Neural cell (in vitro differentiated cells): ENCODE data around the gene ARHGAP30. TPM values are rescaled to one million over a fixed set of nuclear protein-coding genes. Genes with fewer than 3 reads are reported as not detected.

Experiments used
- H2AFZ ChIP-seq: fragments of 200-600, 300-800 bp; sonication (generic), shearing (Covaris generic); 2 replicates; pipeline ENCODE4 v1.6.0; 2014; ENCODE audit warnings: low read depth, mild to moderate bottlenecking, antibody characterized with exemption, low read length, moderate library complexity
- H3F3A ChIP-seq: fragments of 200-600 bp; shearing (Covaris generic); 2 replicates; pipeline ENCODE4 v1.6.1; 2016; ENCODE audit warnings: mild to moderate bottlenecking, moderate library complexity, mixed read lengths, antibody characterized with exemption, low read length; ENCODE audit not compliant: insufficient read depth, poor library complexity, severe bottlenecking
- H3K27ac ChIP-seq: fragments of 200-600, 300-800 bp; sonication (generic), shearing (Covaris generic); 2 replicates; pipeline ENCODE4 v1.5.1; 2014; ENCODE audit warnings: mild to moderate bottlenecking, low read length, moderate library complexity
- H3K27me3 ChIP-seq: fragments of 300-800, 200-600 bp; sonication (generic), shearing (Covaris generic); 2 replicates; pipeline ENCODE4 v1.6.0; 2014; ENCODE audit warnings: mild to moderate bottlenecking, low read depth, low read length, moderate library complexity; ENCODE audit not compliant: insufficient read depth
- H3K36me3 ChIP-seq: fragments of 300-800, 200-600 bp; sonication (generic), shearing (Covaris generic); 2 replicates; pipeline ENCODE4 v1.5.1; 2014; ENCODE audit warnings: mild to moderate bottlenecking, antibody characterized with exemption, low read length, moderate library complexity; ENCODE audit not compliant: insufficient read depth
- H3K4me2 ChIP-seq: fragments of 300-800, 200-600 bp; sonication (generic), shearing (Covaris generic); 2 replicates; pipeline ENCODE4 v1.6.0; 2014; ENCODE audit warnings: mild to moderate bottlenecking, low read length
- H3K4me3 ChIP-seq: fragments of 300-800, 200-600 bp; sonication (generic), shearing (Covaris generic); 2 replicates; pipeline ENCODE4 v1.5.1; 2014; ENCODE audit warnings: mild to moderate bottlenecking, low read length, moderate library complexity
- H3K79me2 ChIP-seq: fragments of 200-600 bp; shearing (Covaris generic); replicated peaks from 2 replicates; pipeline ENCODE4 v1.6.0; 2014; ENCODE audit warnings: mild to moderate bottlenecking, low read length, moderate library complexity; ENCODE audit not compliant: insufficient read depth
- H3K9ac ChIP-seq: fragments of 300-800, 200-600 bp; sonication (generic), shearing (Covaris generic); 2 replicates; pipeline ENCODE4 v1.6.1; 2016; ENCODE audit warnings: mild to moderate bottlenecking, low read length, mixed read lengths
- H3K9me2 ChIP-seq: fragments of 200-600 bp; shearing (Covaris generic); 2 replicates; pipeline ENCODE4 v1.6.1; 2016; ENCODE audit warnings: mild to moderate bottlenecking, low read length, mixed read lengths; ENCODE audit not compliant: insufficient read depth
- H3K9me3 ChIP-seq: fragments of 200-600, 300-800 bp; sonication (generic), shearing (Covaris generic); 2 replicates; pipeline ENCODE4 v1.6.1; 2016; ENCODE audit warnings: mild to moderate bottlenecking, mixed run types, low read length, moderate library complexity, mixed read lengths
- H4K20me1 ChIP-seq: fragments of 200-600 bp; shearing (Covaris generic); 2 replicates; pipeline ENCODE4 v1.6.1; 2016; ENCODE audit warnings: mild to moderate bottlenecking, mixed run types; ENCODE audit not compliant: insufficient read depth
- CTCF ChIP-seq: fragments of 450-650 bp; IDR thresholded peaks from 2 replicates; pipeline ENCODE4 v1.5.1; 2014; ENCODE audit warnings: antibody characterized with exemption, mild to moderate bottlenecking, moderate library complexity; ENCODE audit not compliant: poor library complexity, severe bottlenecking
- EP300 ChIP-seq: fragments of 450-650 bp; conservative IDR thresholded peaks from 2 replicates; pipeline ENCODE4 v1.6.1; 2014; ENCODE audit warnings: antibody characterized with exemption, mild to moderate bottlenecking, moderate library complexity; ENCODE audit not compliant: poor library complexity, severe bottlenecking
- EZH2 ChIP-seq: fragments of 200-600, 300-800 bp; shearing (Covaris generic), sonication (generic); IDR thresholded peaks from 2 replicates; pipeline ENCODE4 v1.6.1; 2014; ENCODE audit warnings: antibody characterized with exemption, low read length, borderline replicate concordance, mild to moderate bottlenecking; ENCODE audit not compliant: insufficient read depth, poor library complexity, severe bottlenecking
- MXI1 ChIP-seq: fragments of 450-650 bp; conservative IDR thresholded peaks from 2 replicates; pipeline ENCODE4 v1.6.1; 2014; ENCODE audit warnings: antibody characterized with exemption, mild to moderate bottlenecking; ENCODE audit not compliant: poor library complexity, severe bottlenecking
- POLR2AphosphoS5 ChIP-seq: IDR thresholded peaks from 2 replicates; pipeline ENCODE4 v1.6.1; 2012
- RAD21 ChIP-seq: fragments of 450-650 bp; conservative IDR thresholded peaks from 2 replicates; pipeline ENCODE4 v1.6.1; 2014; ENCODE audit warnings: antibody characterized with exemption, mild to moderate bottlenecking, moderate library complexity
- REST ChIP-seq: IDR thresholded peaks from 2 replicates; pipeline ENCODE4 v1.6.1; 2012; ENCODE audit warnings: borderline replicate concordance
- SMC3 ChIP-seq: fragments of 450-650 bp; conservative IDR thresholded peaks from 2 replicates; pipeline ENCODE4 v1.6.1; 2014; ENCODE audit warnings: antibody characterized with exemption, mild to moderate bottlenecking, moderate library complexity; ENCODE audit not compliant: poor library complexity
- TAF1 ChIP-seq: IDR thresholded peaks from 2 replicates; pipeline ENCODE4 v1.6.1; 2012; ENCODE audit warnings: low read depth
- polyA plus RNA-seq: library from polyadenylated mRNA; depleted of rRNA; stranded (reverse); fragments of >200 nt; gene quantifications from 2 replicates; pipeline ENCODE4 v1.2.3, GENCODE V29; 2014

ARHGAP30 gene
- polyA plus RNA-seq, 1 donor from 2014 or later = not detected

- Histone ChIP-seq H2AFZ (no peak overlapping the region), H3K79me2 (no peaks in the 10 kb centered on the region), H3K9me3 (no peaks in the 10 kb centered on the region), H3K4me2 (no peak overlapping the region), H3K27me3 (no peaks in the 10 kb centered on the region), H3K36me3 (no peaks in the 10 kb centered on the region), H3K9ac (no peak overlapping the region), H4K20me1 (no peaks in the 10 kb centered on the region), H3K27ac (no peak overlapping the region), H3K9me2 (no peaks in the 10 kb centered on the region), H3K4me3 (no peak overlapping the region), H3F3A (no peaks in the 10 kb centered on the region)
- no peak for TF ChIP-seq EZH2
- no peak for TF ChIP-seq TAF1
- TF ChIP-seq SMC3 = no peak
- no peak for TF ChIP-seq MXI1
- no peak for TF ChIP-seq POLR2AphosphoS5
- no peak for TF ChIP-seq RAD21
- TF ChIP-seq REST = no peak
- no peak for TF ChIP-seq CTCF
- TF ChIP-seq EP300 = no peak
These were observed 24.8 kb upstream of the ARHGAP30 start for GRCh38 chr1:161094481-161094880.

- H3K36me3 ChIP-seq = no peaks in the 10 kb centered on the region
These were observed 22.9 kb upstream of the ARHGAP30 start for GRCh38 chr1:161092621-161093028.

More at GRCh38 chr1:161092621-161093028, 22.9 kb upstream of the ARHGAP30 start:
- H2AFZ ChIP-seq = no peak overlapping the region
- TF ChIP-seq REST = no peak
- no peak for TF ChIP-seq CTCF
- no peak for TF ChIP-seq POLR2AphosphoS5
- H3K27ac ChIP-seq = no peak overlapping the region
- H3K9me2 ChIP-seq = no peaks in the 10 kb centered on the region
- no peak overlapping the region for H3K4me3 ChIP-seq
- H3F3A ChIP-seq = no peaks in the 10 kb centered on the region
- H3K79me2 ChIP-seq = no peaks in the 10 kb centered on the region
- no peaks in the 10 kb centered on the region for H4K20me1 ChIP-seq
- H3K4me2 ChIP-seq = no peak overlapping the region
- no peaks in the 10 kb centered on the region for H3K9me3 ChIP-seq
- H3K27me3 ChIP-seq = no peaks in the 10 kb centered on the region
- H3K9ac ChIP-seq = no peak overlapping the region
